MM.1S (cell line): ENCODE results near the gene EEPD1.

Source experiments
- EZH2 ChIP-seq: fragments of 300-600 bp; sonication (generic); optimal IDR thresholded peaks from 2 replicates; pipeline ENCODE3; 2017; ENCODE audit warnings: low read depth, mild to moderate bottlenecking, antibody characterized with exemption, low read length, mixed read lengths
- EZH2phosphoT487 ChIP-seq: fragments of 300-600 bp; sonication (generic); IDR thresholded peaks from 2 replicates; pipeline ENCODE4 v1.6.1; 2018; ENCODE audit warnings: antibody characterized with exemption, low read length
- TF ChIP-seq, protein P1 (sequence below): fragments of 300-600 bp; sonication (generic); IDR thresholded peaks from 2 replicates; pipeline ENCODE4 v1.5.1; 2016; ENCODE audit warnings: antibody characterized with exemption, low read length, mixed read lengths

DNA sequence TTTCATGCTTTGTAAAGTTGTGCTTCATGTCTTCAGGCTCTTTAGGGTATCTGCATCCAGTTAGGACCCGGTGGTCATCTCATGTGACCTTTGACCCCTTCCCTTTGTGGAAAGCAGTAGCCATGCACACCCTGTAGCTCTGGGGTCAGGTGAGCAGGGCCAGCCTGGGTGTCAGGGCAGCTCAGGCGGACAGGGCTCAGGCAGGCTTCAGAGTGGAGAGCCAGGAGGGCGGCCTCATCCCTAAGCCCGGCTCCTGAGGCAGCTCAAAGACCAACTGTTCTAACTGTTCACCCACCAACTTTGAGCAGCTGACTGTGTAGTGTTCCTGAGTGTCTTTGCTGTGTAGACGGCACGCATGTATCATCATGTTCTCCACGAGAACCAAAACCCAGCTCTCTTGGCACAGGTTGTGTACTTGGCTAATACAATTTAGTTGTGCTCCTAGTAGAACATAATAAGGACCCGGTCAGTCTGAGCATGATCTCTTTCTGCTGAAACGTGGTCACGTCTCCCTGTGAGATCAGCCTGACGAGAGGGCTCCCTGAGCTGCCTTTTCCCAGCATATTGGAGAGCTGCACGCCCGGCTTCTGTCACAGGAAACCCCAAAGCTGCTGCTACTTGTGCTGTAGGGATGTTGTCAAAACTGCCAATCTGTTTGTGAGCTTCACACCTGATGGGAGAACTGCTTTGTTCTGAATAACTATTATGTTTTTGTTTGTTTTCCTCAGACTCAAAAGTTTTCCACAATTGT is 30.0 kb downstream of the EEPD1 start:
- TF ChIP-seq, protein P1, sequence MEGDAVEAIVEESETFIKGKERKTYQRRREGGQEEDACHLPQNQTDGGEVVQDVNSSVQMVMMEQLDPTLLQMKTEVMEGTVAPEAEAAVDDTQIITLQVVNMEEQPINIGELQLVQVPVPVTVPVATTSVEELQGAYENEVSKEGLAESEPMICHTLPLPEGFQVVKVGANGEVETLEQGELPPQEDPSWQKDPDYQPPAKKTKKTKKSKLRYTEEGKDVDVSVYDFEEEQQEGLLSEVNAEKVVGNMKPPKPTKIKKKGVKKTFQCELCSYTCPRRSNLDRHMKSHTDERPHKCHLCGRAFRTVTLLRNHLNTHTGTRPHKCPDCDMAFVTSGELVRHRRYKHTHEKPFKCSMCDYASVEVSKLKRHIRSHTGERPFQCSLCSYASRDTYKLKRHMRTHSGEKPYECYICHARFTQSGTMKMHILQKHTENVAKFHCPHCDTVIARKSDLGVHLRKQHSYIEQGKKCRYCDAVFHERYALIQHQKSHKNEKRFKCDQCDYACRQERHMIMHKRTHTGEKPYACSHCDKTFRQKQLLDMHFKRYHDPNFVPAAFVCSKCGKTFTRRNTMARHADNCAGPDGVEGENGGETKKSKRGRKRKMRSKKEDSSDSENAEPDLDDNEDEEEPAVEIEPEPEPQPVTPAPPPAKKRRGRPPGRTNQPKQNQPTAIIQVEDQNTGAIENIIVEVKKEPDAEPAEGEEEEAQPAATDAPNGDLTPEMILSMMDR: no peak
- TF ChIP-seq EZH2 (no peak), EZH2phosphoT487 (no peak)
